RWPE2 (cell line): ENCODE data around the gene TBC1D16.

ENCODE experiments used
- ATAC-seq: fragments of 200-7000 bp; cut with Tn5 transposase; 3 replicates; pipeline ENCODE4 v1.9.1; 2021; ENCODE audit warnings: low read depth
- DNase-seq: peaks from one replicate; pipeline ENCODE4 v3.0.0-alpha.2; 2020; ENCODE audit warnings: low spot score
- H3K27ac ChIP-seq: fragments of 450-650 bp; 2 replicates; pipeline ENCODE4 v1.5.1; 2017; ENCODE audit warnings: mild to moderate bottlenecking; ENCODE audit not compliant: poor library complexity, severe bottlenecking
- H3K27me3 ChIP-seq: fragments of 250-450 bp; sonication (Bioruptor Pico); 2 replicates; pipeline ENCODE4 v1.5.1; 2021; ENCODE audit warnings: mild to moderate bottlenecking, moderate library complexity; ENCODE audit not compliant: insufficient read depth, poor library complexity, severe bottlenecking
- H3K36me3 ChIP-seq: fragments of 250-450 bp; sonication (Bioruptor Pico); 2 replicates; pipeline ENCODE4 v1.5.1; 2020; ENCODE audit warnings: low read depth, mild to moderate bottlenecking, moderate library complexity
- H3K4me1 ChIP-seq: fragments of 250-450 bp; sonication (Bioruptor Pico); 2 replicates; pipeline ENCODE4 v1.5.1; 2021; ENCODE audit warnings: mild to moderate bottlenecking, moderate library complexity; ENCODE audit not compliant: insufficient read depth, poor library complexity, severe bottlenecking
- H3K4me3 ChIP-seq: fragments of 250-450 bp; sonication (Bioruptor Pico); 2 replicates; pipeline ENCODE4 v1.5.1; 2021; ENCODE audit warnings: mild to moderate bottlenecking, moderate library complexity; ENCODE audit not compliant: severe bottlenecking
- H3K9me3 ChIP-seq: fragments of 250-450 bp; sonication (Bioruptor Pico); 2 replicates; pipeline ENCODE4 v1.5.1; 2021; ENCODE audit warnings: mild to moderate bottlenecking, moderate library complexity; ENCODE audit not compliant: severe bottlenecking
- TF ChIP-seq, protein P1 (sequence below): fragments of 450-650 bp; IDR thresholded peaks from one replicate; pipeline ENCODE4 v1.5.1; 2017; ENCODE audit warnings: mild to moderate bottlenecking, moderate library complexity; ENCODE audit not compliant: poor library complexity, severe bottlenecking

Gene TBC1D16

DNA sequence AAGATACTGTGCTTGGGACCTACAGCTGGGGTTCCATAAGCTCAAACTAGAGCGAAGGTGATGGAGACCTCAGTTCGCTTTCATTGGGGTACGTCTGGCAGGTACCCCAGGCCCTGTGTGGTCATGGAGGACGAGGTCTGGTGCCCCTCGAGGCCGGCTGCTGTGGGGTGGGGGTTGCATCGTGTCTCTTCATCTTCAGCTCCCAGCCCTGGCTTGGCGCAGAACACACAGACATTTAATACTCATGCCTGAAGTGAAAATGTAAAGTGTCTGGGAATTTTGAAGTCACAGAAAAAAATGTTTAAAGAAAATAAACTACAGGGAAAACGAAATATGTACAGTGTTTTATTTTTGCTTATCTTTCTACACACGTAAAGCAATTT, 80.5 kb downstream of the TBC1D16 start:
- no peak overlapping the region for H3K4me3 ChIP-seq
- H3K4me1 ChIP-seq, result no peaks in the 10 kb centered on the region
- TF ChIP-seq, protein P1, sequence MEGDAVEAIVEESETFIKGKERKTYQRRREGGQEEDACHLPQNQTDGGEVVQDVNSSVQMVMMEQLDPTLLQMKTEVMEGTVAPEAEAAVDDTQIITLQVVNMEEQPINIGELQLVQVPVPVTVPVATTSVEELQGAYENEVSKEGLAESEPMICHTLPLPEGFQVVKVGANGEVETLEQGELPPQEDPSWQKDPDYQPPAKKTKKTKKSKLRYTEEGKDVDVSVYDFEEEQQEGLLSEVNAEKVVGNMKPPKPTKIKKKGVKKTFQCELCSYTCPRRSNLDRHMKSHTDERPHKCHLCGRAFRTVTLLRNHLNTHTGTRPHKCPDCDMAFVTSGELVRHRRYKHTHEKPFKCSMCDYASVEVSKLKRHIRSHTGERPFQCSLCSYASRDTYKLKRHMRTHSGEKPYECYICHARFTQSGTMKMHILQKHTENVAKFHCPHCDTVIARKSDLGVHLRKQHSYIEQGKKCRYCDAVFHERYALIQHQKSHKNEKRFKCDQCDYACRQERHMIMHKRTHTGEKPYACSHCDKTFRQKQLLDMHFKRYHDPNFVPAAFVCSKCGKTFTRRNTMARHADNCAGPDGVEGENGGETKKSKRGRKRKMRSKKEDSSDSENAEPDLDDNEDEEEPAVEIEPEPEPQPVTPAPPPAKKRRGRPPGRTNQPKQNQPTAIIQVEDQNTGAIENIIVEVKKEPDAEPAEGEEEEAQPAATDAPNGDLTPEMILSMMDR, result no peak
- H3K36me3 ChIP-seq, result no peaks in the 10 kb centered on the region
- no peaks in the 10 kb centered on the region for H3K9me3 ChIP-seq
- H3K27me3 ChIP-seq, result no peaks in the 10 kb centered on the region
- no peak overlapping the region for H3K27ac ChIP-seq
- no peak for ATAC-seq
- DNase-seq, result peak; percentile 53

DNA sequence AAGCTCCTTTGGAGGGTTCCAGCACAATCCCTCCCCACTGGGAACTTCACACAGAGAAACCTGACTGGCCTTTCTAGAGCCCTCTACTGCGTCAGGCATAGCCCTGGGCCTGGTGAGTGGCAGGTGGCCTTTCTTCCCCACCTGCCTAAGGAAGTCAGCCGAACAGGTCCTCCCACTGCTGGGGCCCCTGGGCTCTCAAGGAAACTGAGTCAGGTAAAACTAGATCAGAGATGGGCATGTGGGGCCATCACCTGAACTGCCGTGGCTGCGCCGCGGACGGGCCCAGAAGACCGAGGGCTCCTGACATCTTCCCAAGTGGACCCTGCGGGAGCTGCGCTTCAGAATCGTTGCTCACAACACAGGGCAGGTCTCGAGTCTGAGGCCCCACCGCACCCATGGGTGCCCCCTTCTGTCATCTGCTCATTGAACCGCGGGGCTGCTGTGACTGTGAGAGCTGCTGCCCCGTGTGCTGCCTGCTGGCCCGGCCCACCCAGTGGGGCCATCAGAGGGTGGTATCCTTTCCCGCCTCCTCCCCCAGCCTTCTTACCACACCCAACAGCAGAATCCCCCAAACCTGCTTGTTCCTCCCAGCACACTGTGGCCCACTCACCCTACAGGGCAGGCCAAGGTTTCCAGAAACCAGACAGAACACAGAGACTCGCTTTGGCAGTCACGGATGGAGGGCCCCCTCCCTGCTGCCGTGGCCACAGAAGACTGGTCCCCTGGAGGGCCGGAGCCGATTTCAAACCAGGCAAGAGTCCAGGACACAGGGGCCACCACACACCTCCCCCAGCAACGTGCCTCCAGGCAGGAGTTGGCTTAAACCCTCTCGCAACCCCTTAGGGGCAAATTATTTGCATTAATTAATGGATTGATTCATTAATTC, 81.1 kb downstream of the TBC1D16 start:
- Histone ChIP-seq H3K36me3 (no peaks in the 10 kb centered on the region), H3K9me3 (no peaks in the 10 kb centered on the region), H3K4me1 (no peaks in the 10 kb centered on the region), H3K27me3 (no peaks in the 10 kb centered on the region), H3K27ac (no peak overlapping the region), H3K4me3 (no peak overlapping the region)
- DNase-seq (peak; percentile 51), ATAC-seq (no peak)
- TF ChIP-seq, protein P1, result no peak

- no peak overlapping the region for H3K4me3 ChIP-seq
- H3K27me3 ChIP-seq, result no peaks in the 10 kb centered on the region
- ATAC-seq (no peak), DNase-seq (peak; percentile 10)
- H3K27ac ChIP-seq, result no peak overlapping the region
- no peaks in the 10 kb centered on the region for H3K36me3 ChIP-seq
- H3K9me3 ChIP-seq, result no peaks in the 10 kb centered on the region
- TF ChIP-seq, protein P1, result no peak
- no peaks in the 10 kb centered on the region for H3K4me1 ChIP-seq
Measured at GRCh38 chr17:79953335-79953734, 82.3 kb downstream of the TBC1D16 start.

DNA sequence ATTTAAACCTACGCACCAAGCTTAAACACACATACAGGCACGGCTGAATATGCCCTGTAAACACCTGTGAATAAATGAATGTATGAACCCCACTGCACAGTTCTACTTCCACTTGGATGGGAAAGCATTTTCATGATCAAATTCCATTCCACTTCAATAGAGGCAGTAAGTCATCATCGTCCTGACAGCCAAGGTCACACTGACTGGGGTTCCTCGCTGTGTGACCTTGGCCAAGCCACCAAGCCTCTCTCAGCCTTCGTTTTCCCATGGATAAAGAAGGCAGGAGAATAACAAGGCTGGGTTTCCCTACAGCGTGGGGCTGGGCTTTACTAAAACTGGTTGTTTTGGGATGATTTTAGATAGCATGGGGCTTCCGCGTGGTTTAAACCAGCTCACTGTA, 82.8 kb downstream of the TBC1D16 start:
- Histone ChIP-seq H3K9me3 (no peaks in the 10 kb centered on the region), H3K36me3 (no peaks in the 10 kb centered on the region), H3K4me1 (no peaks in the 10 kb centered on the region), H3K4me3 (no peak overlapping the region), H3K27ac (no peak overlapping the region), H3K27me3 (no peaks in the 10 kb centered on the region)
- DNase-seq (peak; percentile 11), ATAC-seq (no peak)
- TF ChIP-seq, protein P1, result no peak

DNA sequence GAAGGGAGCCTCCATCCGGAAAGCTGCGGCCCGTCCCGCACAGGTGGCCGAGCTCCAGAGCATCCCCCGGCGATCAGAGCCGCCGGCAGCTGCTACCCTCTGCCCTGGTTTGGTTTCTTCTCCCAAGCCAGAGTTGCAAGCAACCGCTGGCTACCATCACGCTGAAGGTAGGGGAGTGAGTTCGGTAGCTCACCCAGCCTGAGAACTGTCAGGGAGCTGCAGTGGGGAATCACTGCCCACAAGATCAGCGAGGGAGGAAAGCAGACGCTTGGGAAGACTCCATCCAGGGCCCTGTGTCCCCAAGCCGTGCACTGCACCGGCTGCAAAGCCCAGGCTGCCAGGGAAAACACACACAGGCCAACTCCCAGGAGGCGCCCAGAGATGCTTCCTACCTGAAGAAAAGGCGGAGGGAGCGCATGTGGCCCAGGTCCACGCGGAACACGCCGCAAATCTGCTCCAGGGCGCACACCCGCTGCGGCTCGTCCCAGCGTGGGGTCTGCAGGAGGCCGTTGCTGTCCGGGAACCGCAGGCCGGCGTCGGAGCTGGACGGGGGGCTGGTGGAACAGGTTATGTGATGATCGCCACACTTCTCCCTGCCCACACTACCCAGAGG, 83.3 kb downstream of the TBC1D16 start:
- no peaks in the 10 kb centered on the region for H3K36me3 ChIP-seq
- H3K27ac ChIP-seq, result no peak overlapping the region
- no peak overlapping the region for H3K4me3 ChIP-seq
- DNase-seq, result peak; percentile 51
- H3K27me3 ChIP-seq, result no peaks in the 10 kb centered on the region
- peaks cover 5% of the 10 kb centered on the region for H3K4me1 ChIP-seq
- TF ChIP-seq, protein P1, result no peak
- no peaks in the 10 kb centered on the region for H3K9me3 ChIP-seq
- ATAC-seq, result no peak
